ENCODE measurements around the gene BECN2.
"Not testable (repeated sequence)": the region's sequence is repeated elsewhere in the genome, so short reads cannot be mapped to it uniquely, and the experiment has no call there.

Gene BECN2

DNA sequence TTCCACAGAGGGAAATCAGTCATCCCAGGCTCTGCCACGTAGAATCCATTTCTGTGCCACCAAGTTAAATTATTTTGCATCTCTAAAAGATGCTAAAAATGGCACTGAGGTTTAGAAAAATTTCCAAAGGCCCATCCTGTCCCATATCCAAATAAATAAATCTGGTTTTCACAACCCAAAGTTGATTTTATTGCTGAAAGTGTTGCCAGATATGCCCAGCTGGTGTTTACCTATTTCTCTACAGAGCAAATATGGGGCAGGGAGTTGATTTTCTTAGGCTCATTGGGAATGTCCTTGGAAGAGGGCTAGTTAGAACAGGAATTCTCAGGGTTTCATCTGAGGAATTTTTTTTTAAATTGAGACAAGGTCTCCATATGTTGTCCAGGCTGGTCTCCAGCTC lies 22.4 kb downstream of the BECN2 start:
- H3F3A ChIP-seq (ENCODE audit: insufficient read depth, low read length): no peaks in the 10 kb centered on the region
- no peaks in the 10 kb centered on the region for H3K27me3 ChIP-seq (ENCODE audit: insufficient read depth, low read length)
- no peak overlapping the region for H3K9ac ChIP-seq (ENCODE audit: low read length)
- no peak overlapping the region for H3K27ac ChIP-seq (ENCODE audit: low read depth, low read length, poor library complexity, severe bottlenecking)
- TF ChIP-seq EZH2 (IDR thresholded peaks at IDR 0.05; ENCODE audit: borderline replicate concordance, low read length): no peak
- TF ChIP-seq, protein P1, sequence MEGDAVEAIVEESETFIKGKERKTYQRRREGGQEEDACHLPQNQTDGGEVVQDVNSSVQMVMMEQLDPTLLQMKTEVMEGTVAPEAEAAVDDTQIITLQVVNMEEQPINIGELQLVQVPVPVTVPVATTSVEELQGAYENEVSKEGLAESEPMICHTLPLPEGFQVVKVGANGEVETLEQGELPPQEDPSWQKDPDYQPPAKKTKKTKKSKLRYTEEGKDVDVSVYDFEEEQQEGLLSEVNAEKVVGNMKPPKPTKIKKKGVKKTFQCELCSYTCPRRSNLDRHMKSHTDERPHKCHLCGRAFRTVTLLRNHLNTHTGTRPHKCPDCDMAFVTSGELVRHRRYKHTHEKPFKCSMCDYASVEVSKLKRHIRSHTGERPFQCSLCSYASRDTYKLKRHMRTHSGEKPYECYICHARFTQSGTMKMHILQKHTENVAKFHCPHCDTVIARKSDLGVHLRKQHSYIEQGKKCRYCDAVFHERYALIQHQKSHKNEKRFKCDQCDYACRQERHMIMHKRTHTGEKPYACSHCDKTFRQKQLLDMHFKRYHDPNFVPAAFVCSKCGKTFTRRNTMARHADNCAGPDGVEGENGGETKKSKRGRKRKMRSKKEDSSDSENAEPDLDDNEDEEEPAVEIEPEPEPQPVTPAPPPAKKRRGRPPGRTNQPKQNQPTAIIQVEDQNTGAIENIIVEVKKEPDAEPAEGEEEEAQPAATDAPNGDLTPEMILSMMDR (IDR thresholded peaks at IDR 0.05; ENCODE audit: low read length): no peak
- no peak overlapping the region for H3K4me3 ChIP-seq (ENCODE audit: low read depth, low read length, poor library complexity, severe bottlenecking)
- H3K79me2 ChIP-seq (ENCODE audit: insufficient read depth, low read length): no peaks in the 10 kb centered on the region
- no peaks in the 10 kb centered on the region for H4K20me1 ChIP-seq (ENCODE audit: insufficient read depth, low read length)
- H3K9me3 ChIP-seq (ENCODE audit: low read length): no peaks in the 10 kb centered on the region
- H3K36me3 ChIP-seq (ENCODE audit: insufficient read depth, low read length): no peaks in the 10 kb centered on the region
- no peaks in the 10 kb centered on the region for H3K4me1 ChIP-seq (ENCODE audit: insufficient read depth, low read length, severe bottlenecking)
- H3K9me2 ChIP-seq (ENCODE audit: low read depth, low read length): no peaks in the 10 kb centered on the region
- H3K4me2 ChIP-seq (ENCODE audit: low read length): no peak overlapping the region
- no peak overlapping the region for H2AFZ ChIP-seq (ENCODE audit: low read length)

DNA sequence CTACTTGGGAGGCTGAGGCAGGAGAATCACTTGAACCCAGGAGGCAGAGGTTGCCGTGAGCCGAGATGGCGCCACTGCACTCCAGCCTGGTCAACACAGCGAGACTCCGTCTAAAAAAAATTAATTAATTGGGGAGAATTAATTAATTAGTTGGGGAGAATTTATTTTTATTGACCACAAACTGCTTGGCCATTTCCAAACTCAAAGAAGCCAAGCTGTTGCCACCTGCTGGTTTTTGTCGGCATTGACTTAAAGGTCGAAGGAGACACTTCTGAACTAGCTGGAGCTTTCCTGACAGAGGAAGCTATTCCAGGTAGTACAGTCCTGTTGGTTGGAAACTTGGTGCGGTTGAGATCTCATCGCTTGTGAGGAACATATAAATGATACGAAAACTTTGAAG lies 28.2 kb downstream of the BECN2 start:
- no peaks in the 10 kb centered on the region for H3K9me3 ChIP-seq (ENCODE audit: low read length)
- no peaks in the 10 kb centered on the region for H3F3A ChIP-seq (ENCODE audit: insufficient read depth, low read length)
- H3K4me1 ChIP-seq (ENCODE audit: insufficient read depth, low read length, severe bottlenecking): no peaks in the 10 kb centered on the region
- H3K9ac ChIP-seq (ENCODE audit: low read length): no peak overlapping the region
- no peaks in the 10 kb centered on the region for H3K9me2 ChIP-seq (ENCODE audit: low read depth, low read length)
- TF ChIP-seq EZH2 (IDR thresholded peaks at IDR 0.05; ENCODE audit: borderline replicate concordance, low read length): no peak
- TF ChIP-seq, protein P1 (IDR thresholded peaks at IDR 0.05; ENCODE audit: low read length): peak; percentile 52
- no peak overlapping the region for H3K4me3 ChIP-seq (ENCODE audit: low read depth, low read length, poor library complexity, severe bottlenecking)
- H3K27ac ChIP-seq (ENCODE audit: low read depth, low read length, poor library complexity, severe bottlenecking): no peak overlapping the region
- no peaks in the 10 kb centered on the region for H3K36me3 ChIP-seq (ENCODE audit: insufficient read depth, low read length)
- no peak overlapping the region for H2AFZ ChIP-seq (ENCODE audit: low read length)
- H3K27me3 ChIP-seq (ENCODE audit: insufficient read depth, low read length): no peaks in the 10 kb centered on the region
- no peak overlapping the region for H3K4me2 ChIP-seq (ENCODE audit: low read length)
- no peaks in the 10 kb centered on the region for H4K20me1 ChIP-seq (ENCODE audit: insufficient read depth, low read length)
- H3K79me2 ChIP-seq (ENCODE audit: insufficient read depth, low read length): no peaks in the 10 kb centered on the region

DNA sequence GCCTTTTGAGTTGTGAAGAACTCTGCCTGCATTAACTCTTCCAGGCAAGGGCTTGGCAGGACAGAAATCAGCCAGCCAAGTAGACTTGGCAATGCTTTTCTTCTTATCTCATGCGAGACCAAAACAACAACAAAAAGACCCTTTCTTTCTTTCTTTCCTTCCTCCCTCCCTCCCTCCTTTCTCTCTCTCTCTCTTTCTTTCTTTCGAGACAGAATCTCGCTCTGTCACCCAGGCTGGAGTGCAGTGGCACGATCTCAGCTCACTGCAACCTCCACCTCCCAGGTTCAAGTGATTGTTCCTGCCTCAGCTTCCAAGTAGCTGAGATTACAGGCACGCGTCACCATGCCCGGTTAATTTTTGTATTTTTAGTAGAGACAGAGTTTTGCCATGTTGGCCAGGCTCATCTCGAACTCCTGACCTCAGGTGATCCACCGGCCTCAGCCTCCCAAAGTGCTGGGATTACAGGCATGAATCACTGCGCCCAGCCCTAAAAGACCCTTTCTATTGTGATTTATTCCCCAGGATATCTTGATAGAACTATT lies 30.9 kb downstream of the BECN2 start:
- H2AFZ ChIP-seq (ENCODE audit: low read length): not testable (repeated sequence)

DNA sequence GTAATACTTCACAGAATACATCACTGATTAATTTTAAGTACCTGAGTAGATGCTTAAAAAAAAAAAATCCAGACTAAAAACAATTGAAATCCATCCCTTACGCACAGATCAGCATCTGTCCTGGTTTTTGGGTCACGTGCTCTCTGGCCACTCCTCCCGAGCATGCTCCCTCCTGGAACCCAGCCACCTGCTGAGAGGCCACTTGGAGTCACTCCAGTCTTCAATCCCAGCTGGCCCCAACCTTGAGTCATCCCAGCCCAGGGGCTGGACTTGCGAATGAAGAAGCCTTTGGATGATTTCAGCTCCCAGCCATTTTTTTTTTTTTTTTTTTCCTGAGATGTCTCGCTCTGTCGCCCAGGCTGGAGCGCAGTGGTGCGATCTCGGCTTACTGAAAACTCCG lies 32.5 kb downstream of the BECN2 start:
- Histone ChIP-seq H3K4me1 (ENCODE audit: insufficient read depth, low read length, severe bottlenecking) (no peaks in the 10 kb centered on the region), H3F3A (ENCODE audit: insufficient read depth, low read length) (no peaks in the 10 kb centered on the region), H3K9me3 (ENCODE audit: low read length) (no peaks in the 10 kb centered on the region), H3K79me2 (ENCODE audit: insufficient read depth, low read length) (no peaks in the 10 kb centered on the region), H3K27me3 (ENCODE audit: insufficient read depth, low read length) (no peaks in the 10 kb centered on the region), H3K4me2 (ENCODE audit: low read length) (no peak overlapping the region), H3K9me2 (ENCODE audit: low read depth, low read length) (no peaks in the 10 kb centered on the region), H2AFZ (ENCODE audit: low read length) (no peak overlapping the region), H3K36me3 (ENCODE audit: insufficient read depth, low read length) (no peaks in the 10 kb centered on the region), H3K9ac (ENCODE audit: low read length) (no peak overlapping the region), H3K27ac (ENCODE audit: low read depth, low read length, poor library complexity, severe bottlenecking) (no peak overlapping the region), H4K20me1 (ENCODE audit: insufficient read depth, low read length) (no peaks in the 10 kb centered on the region), H3K4me3 (ENCODE audit: low read depth, low read length, poor library complexity, severe bottlenecking) (no peak overlapping the region)
- TF ChIP-seq, protein P1 (IDR thresholded peaks at IDR 0.05; ENCODE audit: low read length): no peak
- no peak for TF ChIP-seq EZH2 (IDR thresholded peaks at IDR 0.05; ENCODE audit: borderline replicate concordance, low read length)

More for the DNA sequence above, 30.9 kb downstream of the BECN2 start:
- H3F3A ChIP-seq (ENCODE audit: insufficient read depth, low read length); H3K4me1 ChIP-seq (ENCODE audit: insufficient read depth, low read length, severe bottlenecking); H3K36me3 ChIP-seq (ENCODE audit: insufficient read depth, low read length); H3K27ac ChIP-seq (ENCODE audit: low read depth, low read length, poor library complexity, severe bottlenecking); H3K4me2 ChIP-seq (ENCODE audit: low read length); H3K4me3 ChIP-seq (ENCODE audit: low read depth, low read length, poor library complexity, severe bottlenecking); H3K79me2 ChIP-seq (ENCODE audit: insufficient read depth, low read length); H3K9me3 ChIP-seq (ENCODE audit: low read length); H3K27me3 ChIP-seq (ENCODE audit: insufficient read depth, low read length); H4K20me1 ChIP-seq (ENCODE audit: insufficient read depth, low read length); H3K9ac ChIP-seq (ENCODE audit: low read length); H3K9me2 ChIP-seq (ENCODE audit: low read depth, low read length): not testable (repeated sequence)
